Stimulated activated effector memory CD8-positive, alpha-beta T cell treated with anti-CD3 and anti-CD28 coated beads, Interleukin-12 subunit alpha, Interleukin-12 subunit beta, amount 100 ng/mL, for 72 hours (primary cell): Measurements from ENCODE around the gene METTL8.

ENCODE experiments used
- ATAC-seq: fragments of 150-1000 bp; cut with Tn5 transposase; 2 replicates; pipeline ENCODE4 v1.10.0; 2021
- DNase-seq, 2 donors: peaks; one replicate each; pipeline ENCODE4 v3.0.0; 2021 to 2022; ENCODE audit warnings: low spot score in 2 of 2
- H3K27ac Mint-ChIP-seq: one replicate; pipeline ENCODE4 v1.8.0; 2022; ENCODE audit warnings: mild to moderate bottlenecking, mixed read lengths
- H3K36me3 Mint-ChIP-seq: one replicate; pipeline ENCODE4 v1.8.0; 2022; ENCODE audit warnings: mild to moderate bottlenecking, mixed read lengths
- H3K4me1 Mint-ChIP-seq: one replicate; pipeline ENCODE4 v1.8.0; 2022; ENCODE audit warnings: mixed read lengths
- H3K4me3 Mint-ChIP-seq: one replicate; pipeline ENCODE4 v1.8.0; 2022; ENCODE audit warnings: mild to moderate bottlenecking, mixed read lengths
- H3K9me3 Mint-ChIP-seq: one replicate; pipeline ENCODE4 v1.8.0; 2022; ENCODE audit warnings: mixed read lengths

METTL8 gene

GRCh38 chr2:171411791-171412483, 21.9 kb downstream of the METTL8 start:
- no peak overlapping the region for H3K4me3 Mint-ChIP-seq
- ATAC-seq (no peak), DNase-seq (no peak)
- no peaks in the 10 kb centered on the region for H3K9me3 Mint-ChIP-seq
- H3K4me1 Mint-ChIP-seq, result peaks cover 17% of the 10 kb centered on the region
- H3K27ac Mint-ChIP-seq, result no peak overlapping the region
- H3K36me3 Mint-ChIP-seq, result no peaks in the 10 kb centered on the region

DNA sequence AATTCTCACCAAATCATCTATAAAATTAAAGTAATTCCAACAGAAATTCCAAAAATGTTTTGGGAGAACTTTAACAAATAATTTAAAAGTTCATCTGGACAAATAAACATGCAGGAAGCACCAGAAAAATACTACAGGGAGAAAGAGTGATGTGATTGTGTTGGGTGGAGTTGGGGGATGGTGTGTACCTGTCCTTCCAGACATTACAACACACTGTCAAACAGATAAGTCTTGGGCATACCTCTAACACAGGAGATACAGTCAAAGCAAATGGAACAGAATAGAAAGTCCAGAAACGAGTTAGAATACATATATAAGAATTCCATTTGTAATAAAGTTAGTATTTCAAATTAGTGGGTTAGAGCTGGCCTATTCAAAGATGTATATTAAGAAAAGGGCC, 22.6 kb downstream of the METTL8 start:
- Mint-ChIP-seq H3K27ac (no peak overlapping the region), H3K9me3 (no peaks in the 10 kb centered on the region), H3K36me3 (no peaks in the 10 kb centered on the region), H3K4me3 (no peak overlapping the region), H3K4me1 (peaks cover 20% of the 10 kb centered on the region)
- DNase-seq, result no peak
- no peak for ATAC-seq

- Mint-ChIP-seq H3K4me1 (peaks cover 17% of the 10 kb centered on the region), H3K36me3 (no peaks in the 10 kb centered on the region), H3K27ac (peak overlapping the region; percentile 46), H3K4me3 (no peak overlapping the region), H3K9me3 (no peaks in the 10 kb centered on the region)
- DNase-seq (no peak), ATAC-seq (no peak)
These were observed 23.2 kb downstream of the METTL8 start for GRCh38 chr2:171410624-171411023.

DNA sequence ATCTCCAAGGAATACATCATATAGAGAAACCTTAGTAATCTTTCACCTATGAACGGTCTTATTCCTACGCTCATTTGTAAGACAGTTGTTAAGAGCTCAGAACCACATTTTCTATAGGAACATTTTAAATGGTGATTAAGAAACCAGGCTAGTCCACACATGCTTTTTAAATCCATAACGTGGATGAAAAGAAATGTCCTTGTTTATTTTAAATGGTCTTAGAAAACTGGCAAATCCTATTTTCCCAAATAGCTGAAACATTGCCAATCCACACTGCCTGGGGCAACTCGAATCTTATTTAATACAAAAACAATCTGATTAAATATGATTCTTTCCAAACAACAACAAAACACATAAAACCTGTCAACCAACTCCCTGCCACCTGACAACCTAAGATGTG, 23.7 kb downstream of the METTL8 start:
- H3K4me3 Mint-ChIP-seq, result no peak overlapping the region
- peak overlapping the region; percentile 46 for H3K27ac Mint-ChIP-seq
- DNase-seq (no peak), ATAC-seq (no peak)
- H3K36me3 Mint-ChIP-seq, result no peaks in the 10 kb centered on the region
- peaks cover 20% of the 10 kb centered on the region for H3K4me1 Mint-ChIP-seq
- H3K9me3 Mint-ChIP-seq, result no peaks in the 10 kb centered on the region

- ATAC-seq (no peak), DNase-seq (no peak)
- Mint-ChIP-seq H3K36me3 (no peaks in the 10 kb centered on the region), H3K4me1 (peaks cover 26% of the 10 kb centered on the region), H3K9me3 (no peaks in the 10 kb centered on the region), H3K27ac (no peak overlapping the region), H3K4me3 (peak overlapping the region; percentile 49)
These were observed 24.3 kb downstream of the METTL8 start for GRCh38 chr2:171409436-171409971.

GRCh38 chr2:171407676-171408044, 26.1 kb downstream of the METTL8 start:
- no peak for ATAC-seq
- H3K4me3 Mint-ChIP-seq, result no peak overlapping the region
- H3K27ac Mint-ChIP-seq, result no peak overlapping the region
- H3K4me1 Mint-ChIP-seq, result peaks cover 40% of the 10 kb centered on the region
- no peaks in the 10 kb centered on the region for H3K36me3 Mint-ChIP-seq
- DNase-seq, result no peak
- H3K9me3 Mint-ChIP-seq, result no peaks in the 10 kb centered on the region

GRCh38 chr2:171407030-171407675, 26.6 kb downstream of the METTL8 start:
- no peak overlapping the region for H3K4me3 Mint-ChIP-seq
- ATAC-seq (peak; percentile 63), DNase-seq (no peak)
- peak overlapping the region; percentile 33 for H3K27ac Mint-ChIP-seq
- peaks cover 40% of the 10 kb centered on the region for H3K4me1 Mint-ChIP-seq
- H3K36me3 Mint-ChIP-seq, result no peaks in the 10 kb centered on the region
- H3K9me3 Mint-ChIP-seq, result peaks cover 1% of the 10 kb centered on the region

- ATAC-seq (no peak), DNase-seq (no peak)
These were observed 27.7 kb downstream of the METTL8 start for GRCh38 chr2:171406044-171406443.

GRCh38 chr2:171405546-171405945, 28.2 kb downstream of the METTL8 start:
- Mint-ChIP-seq H3K36me3 (no peaks in the 10 kb centered on the region), H3K9me3 (peaks cover 6% of the 10 kb centered on the region), H3K27ac (peak overlapping the region; percentile 24), H3K4me1 (peaks cover 40% of the 10 kb centered on the region), H3K4me3 (no peak overlapping the region)
- DNase-seq (no peak), ATAC-seq (no peak)

More at GRCh38 chr2:171406044-171406443, 27.7 kb downstream of the METTL8 start:
- peaks cover 40% of the 10 kb centered on the region for H3K4me1 Mint-ChIP-seq
- H3K36me3 Mint-ChIP-seq, result no peaks in the 10 kb centered on the region
- no peak overlapping the region for H3K4me3 Mint-ChIP-seq
- H3K27ac Mint-ChIP-seq, result peak overlapping the region; percentile 24
- H3K9me3 Mint-ChIP-seq, result peaks cover 6% of the 10 kb centered on the region

DNA sequence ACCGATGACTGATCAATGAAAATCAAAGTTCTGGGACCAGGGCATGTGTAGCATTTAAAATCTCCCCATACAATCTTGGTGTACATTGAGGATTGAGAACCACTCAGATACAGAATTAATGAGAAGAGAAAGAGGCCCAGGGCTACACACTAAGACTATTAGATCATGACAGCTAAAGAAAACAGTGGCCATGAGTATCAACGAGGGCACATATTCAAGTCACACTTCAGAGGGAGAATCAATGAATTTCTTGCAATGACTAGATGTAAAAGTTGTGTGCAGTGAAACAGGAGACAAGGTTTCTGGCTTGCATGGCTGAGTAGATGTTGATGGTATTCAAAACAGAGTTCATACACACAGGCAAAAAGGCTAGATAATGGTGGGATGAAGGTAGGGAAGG, 29.1 kb downstream of the METTL8 start:
- H3K4me3 Mint-ChIP-seq, result no peak overlapping the region
- peaks cover 6% of the 10 kb centered on the region for H3K9me3 Mint-ChIP-seq
- no peaks in the 10 kb centered on the region for H3K36me3 Mint-ChIP-seq

DNA sequence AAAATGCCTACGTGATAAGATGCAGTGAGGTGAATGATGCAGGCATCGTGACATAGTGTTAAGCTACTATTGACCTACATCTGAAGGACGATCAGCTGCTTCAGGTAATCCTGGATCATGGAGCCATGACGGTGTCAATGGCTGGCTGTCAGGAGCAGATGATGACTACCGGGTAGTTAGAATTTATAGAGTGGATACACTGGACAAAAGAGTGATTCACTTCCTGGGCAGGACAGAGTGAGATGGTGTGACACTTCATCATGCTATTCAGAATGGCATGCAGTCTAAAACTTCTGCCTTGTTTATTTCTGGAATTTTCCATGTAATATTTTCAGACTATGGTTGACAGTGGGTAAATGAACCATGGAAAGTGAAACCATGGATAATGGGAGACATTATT, 29.5 kb downstream of the METTL8 start:
- Mint-ChIP-seq H3K4me1 (peaks cover 41% of the 10 kb centered on the region), H3K27ac (no peak overlapping the region), H3K4me3 (no peak overlapping the region), H3K9me3 (peaks cover 6% of the 10 kb centered on the region), H3K36me3 (no peaks in the 10 kb centered on the region)
- no peak for ATAC-seq
- no peak for DNase-seq

More for the DNA sequence above, 29.1 kb downstream of the METTL8 start:
- ATAC-seq, result peak; percentile 53
- peaks cover 40% of the 10 kb centered on the region for H3K4me1 Mint-ChIP-seq
- peak overlapping the region; percentile 24 for H3K27ac Mint-ChIP-seq
- no peak for DNase-seq

DNA sequence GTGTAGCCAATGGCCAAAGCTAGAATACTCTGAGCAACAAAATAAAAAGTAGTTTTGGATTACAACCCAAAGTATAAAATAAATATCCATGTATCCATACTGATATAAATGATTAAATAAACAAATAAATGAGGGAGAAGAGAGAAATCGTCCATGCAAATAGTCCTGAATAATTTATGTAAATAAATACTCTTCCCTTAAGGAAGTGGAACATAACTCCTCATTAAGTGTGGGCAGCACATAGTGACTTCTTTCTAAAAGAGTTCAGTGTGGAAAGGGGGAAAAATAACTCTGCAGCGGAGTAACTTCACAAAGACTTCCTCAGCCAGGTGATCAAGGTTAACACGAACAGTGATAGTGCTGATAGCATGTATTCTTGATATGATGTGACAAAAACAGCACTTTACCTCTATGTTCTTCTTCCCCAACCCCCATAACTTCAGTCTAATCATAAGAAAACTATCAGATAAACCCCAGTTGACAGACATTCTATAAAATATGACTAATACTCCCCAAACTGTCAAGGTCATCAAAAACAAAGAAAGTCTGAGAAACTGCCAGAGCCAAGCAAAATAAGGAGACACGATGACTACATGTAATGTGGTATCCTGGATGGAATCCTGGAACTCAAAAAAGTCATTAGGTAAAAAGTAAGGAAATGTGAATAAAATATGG, 30.7 kb downstream of the METTL8 start:
- peaks cover 6% of the 10 kb centered on the region for H3K9me3 Mint-ChIP-seq
- DNase-seq (no peak), ATAC-seq (peak; percentile 82)
- no peak overlapping the region for H3K4me3 Mint-ChIP-seq
- H3K27ac Mint-ChIP-seq, result no peak overlapping the region
- no peaks in the 10 kb centered on the region for H3K36me3 Mint-ChIP-seq
- H3K4me1 Mint-ChIP-seq, result peaks cover 49% of the 10 kb centered on the region

- Mint-ChIP-seq H3K4me3 (no peak overlapping the region), H3K27ac (no peak overlapping the region), H3K36me3 (no peaks in the 10 kb centered on the region), H3K4me1 (peaks cover 42% of the 10 kb centered on the region), H3K9me3 (peaks cover 6% of the 10 kb centered on the region)
- DNase-seq (no peak), ATAC-seq (no peak)
These were observed 31.8 kb downstream of the METTL8 start for GRCh38 chr2:171401947-171402346.

GRCh38 chr2:171400395-171400794, 33.4 kb downstream of the METTL8 start:
- peak; percentile 60 for ATAC-seq

DNA sequence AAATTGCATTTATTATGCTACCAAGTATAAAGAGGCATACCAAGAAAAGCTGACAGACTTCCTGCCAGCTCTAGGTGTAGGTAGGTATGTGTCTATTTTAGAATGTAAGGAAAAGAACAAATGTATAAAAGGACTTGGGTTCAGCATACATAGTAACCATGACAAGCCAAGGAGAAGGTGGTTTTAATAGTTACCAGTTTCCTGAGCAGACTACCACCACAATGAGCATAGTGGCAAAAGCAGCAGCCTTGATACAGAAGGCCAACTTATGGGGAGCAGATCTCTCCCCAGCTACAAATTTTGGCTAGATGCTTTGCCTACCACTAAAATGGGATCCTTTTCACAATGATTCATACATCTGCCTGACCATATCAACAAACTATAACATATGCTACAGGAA, 34.5 kb downstream of the METTL8 start:
- Mint-ChIP-seq H3K4me3 (no peak overlapping the region), H3K27ac (no peak overlapping the region), H3K4me1 (peaks cover 22% of the 10 kb centered on the region), H3K36me3 (no peaks in the 10 kb centered on the region), H3K9me3 (peaks cover 6% of the 10 kb centered on the region)
- no peak for DNase-seq
- ATAC-seq, result no peak

More at GRCh38 chr2:171400395-171400794, 33.4 kb downstream of the METTL8 start:
- DNase-seq, result no peak
- Mint-ChIP-seq H3K4me1 (peaks cover 32% of the 10 kb centered on the region), H3K36me3 (no peaks in the 10 kb centered on the region), H3K9me3 (peaks cover 6% of the 10 kb centered on the region), H3K27ac (no peak overlapping the region), H3K4me3 (no peak overlapping the region)
